GM21526 (cell line): Measurements from ENCODE around the gene SNX24.
A peak's percentile ranks its signal among the peaks of the same experiment; 100 is the strongest.
"Not testable (repeated sequence)": the region's sequence is repeated elsewhere in the genome, so short reads cannot be mapped to it uniquely, and the experiment has no call there.

Experiments used
- ATAC-seq: cut with Tn5 transposase; IDR thresholded peaks from one replicate; pipeline ENCODE4 v1.9.1; 2021; ENCODE audit warnings: moderate library complexity; ENCODE audit not compliant: unreplicated experiment, low FRiP score

SNX24 gene

GRCh38 chr5:122957457-122957856 lies 112.0 kb downstream of the SNX24 start:
- no peak for ATAC-seq

- ATAC-seq: no peak
Observed at GRCh38 chr5:122959740-122960445, 114.5 kb downstream of the SNX24 start.

- no peak for ATAC-seq
Observed at GRCh38 chr5:122963305-122963704, 117.9 kb downstream of the SNX24 start.

GRCh38 chr5:122965111-122965510 lies 119.7 kb downstream of the SNX24 start:
- no peak for ATAC-seq

GRCh38 chr5:122967085-122967484 lies 121.7 kb downstream of the SNX24 start:
- no peak for ATAC-seq

- peak; percentile 90 for ATAC-seq
Observed at GRCh38 chr5:122967625-122968024, 122.2 kb downstream of the SNX24 start.

GRCh38 chr5:122968056-122968455 lies 122.6 kb downstream of the SNX24 start:
- not testable (repeated sequence) for ATAC-seq

- ATAC-seq: no peak
Observed at GRCh38 chr5:122971333-122971732, 125.9 kb downstream of the SNX24 start.

GRCh38 chr5:122972877-122973276 lies 127.5 kb downstream of the SNX24 start:
- ATAC-seq: no peak

GRCh38 chr5:122973759-122974158 lies 128.3 kb downstream of the SNX24 start:
- not testable (repeated sequence) for ATAC-seq

- not testable (repeated sequence) for ATAC-seq
Observed at GRCh38 chr5:122974251-122974650, 128.8 kb downstream of the SNX24 start.

- no peak for ATAC-seq
Observed at GRCh38 chr5:122977319-122977718, 131.9 kb downstream of the SNX24 start.

GRCh38 chr5:122978068-122978467 lies 132.7 kb downstream of the SNX24 start:
- no peak for ATAC-seq

GRCh38 chr5:122978644-122979297 lies 133.4 kb downstream of the SNX24 start:
- ATAC-seq: no peak

- no peak for ATAC-seq
Observed at GRCh38 chr5:122981846-122982245, 136.4 kb downstream of the SNX24 start.

GRCh38 chr5:122982376-122982775 lies 137.0 kb downstream of the SNX24 start:
- ATAC-seq: no peak

- no peak for ATAC-seq
Observed at GRCh38 chr5:122984425-122984824, 139.0 kb downstream of the SNX24 start.

GRCh38 chr5:122985006-122985700 lies 139.7 kb downstream of the SNX24 start:
- ATAC-seq: no peak

- peak; percentile 96 for ATAC-seq
Observed at GRCh38 chr5:122985954-122986721, 140.7 kb downstream of the SNX24 start.

- ATAC-seq: no peak
Observed at GRCh38 chr5:122996091-122996490, 150.7 kb downstream of the SNX24 start.

GRCh38 chr5:122997294-122997693 lies 151.9 kb downstream of the SNX24 start:
- ATAC-seq: no peak
